HG02623 (cell line): ENCODE results near the gene BHLHE40.

Experiments
- ATAC-seq: cut with Tn5 transposase; IDR thresholded peaks from one replicate; pipeline ENCODE4 v1.9.1; 2021; ENCODE audit warnings: moderate library complexity; ENCODE audit not compliant: unreplicated experiment

Gene BHLHE40

GRCh38 chr3:4982773-4983738 lies 3.8 kb downstream of the BHLHE40 start:
- ATAC-seq: no peak

DNA sequence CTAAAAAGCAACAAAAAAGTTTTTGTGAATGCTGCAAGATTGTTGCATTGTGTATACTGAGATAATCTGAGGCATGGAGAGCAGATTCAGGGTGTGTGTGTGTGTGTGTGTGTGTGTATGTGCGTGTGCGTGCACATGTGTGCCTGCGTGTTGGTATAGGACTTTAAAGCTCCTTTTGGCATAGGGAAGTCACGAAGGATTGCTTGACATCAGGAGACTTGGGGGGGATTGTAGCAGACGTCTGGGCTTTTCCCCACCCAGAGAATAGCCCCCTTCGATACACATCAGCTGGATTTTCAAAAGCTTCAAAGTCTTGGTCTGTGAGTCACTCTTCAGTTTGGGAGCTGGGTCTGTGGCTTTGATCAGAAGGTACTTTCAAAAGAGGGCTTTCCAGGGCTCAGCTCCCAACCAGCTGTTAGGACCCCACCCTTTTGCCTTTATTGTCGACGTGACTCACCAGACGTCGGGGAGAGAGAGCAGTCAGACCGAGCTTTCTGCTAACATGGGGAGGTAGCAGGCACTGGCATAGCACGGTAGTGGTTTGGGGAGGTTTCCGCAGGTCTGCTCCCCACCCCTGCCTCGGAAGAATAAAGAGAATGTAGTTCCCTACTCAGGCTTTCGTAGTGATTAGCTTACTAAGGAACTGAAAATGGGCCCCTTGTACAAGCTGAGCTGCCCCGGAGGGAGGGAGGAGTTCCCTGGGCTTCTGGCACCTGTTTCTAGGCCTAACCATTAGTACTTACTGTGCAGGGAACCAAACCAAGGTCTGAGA lies 4.7 kb downstream of the BHLHE40 start:
- peak; percentile 50 for ATAC-seq

GRCh38 chr3:4984511-4984864 lies 5.3 kb downstream of the BHLHE40 start:
- no peak for ATAC-seq

GRCh38 chr3:4985330-4986174 lies 6.3 kb downstream of the BHLHE40 start:
- no peak for ATAC-seq

- ATAC-seq: peak; percentile 16
These were observed 7.0 kb downstream of the BHLHE40 start for GRCh38 chr3:4986175-4986781.

DNA sequence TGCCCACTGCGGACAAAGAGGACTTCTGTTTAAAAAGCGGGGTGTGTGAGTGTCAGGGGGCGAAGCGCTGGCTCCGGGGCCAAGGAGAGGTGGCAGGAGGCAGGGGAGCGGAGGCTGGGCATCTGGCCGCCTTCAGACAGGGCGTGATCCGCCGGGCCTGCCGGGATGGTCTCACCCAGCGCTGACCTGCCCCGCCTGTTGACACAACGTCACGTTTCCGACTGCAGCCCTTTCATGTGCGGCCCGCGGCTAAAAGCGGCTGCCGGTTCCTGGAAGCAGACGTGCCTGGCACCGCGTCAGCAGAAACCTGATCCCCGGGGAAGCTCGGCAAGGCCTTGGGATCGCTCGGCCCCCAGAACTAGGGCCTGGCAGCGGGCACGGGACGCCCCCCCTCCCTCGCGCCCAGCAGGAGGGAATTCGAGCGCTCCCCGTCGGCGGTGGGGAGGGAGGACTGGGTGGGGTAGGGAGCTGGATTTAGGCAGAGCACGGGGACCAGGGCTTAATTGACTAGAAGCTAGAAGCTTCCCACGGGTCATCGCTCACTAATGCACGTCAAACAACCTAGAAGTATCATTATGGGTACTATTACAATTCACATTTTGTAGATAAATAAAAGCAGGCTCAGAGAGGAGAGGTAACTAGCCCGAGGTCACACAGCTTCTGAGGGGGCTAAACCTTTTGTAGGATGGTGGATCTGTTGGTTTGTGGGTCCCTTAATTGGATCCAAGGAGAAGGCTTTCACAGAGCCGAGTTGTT lies 7.7 kb downstream of the BHLHE40 start:
- ATAC-seq: peak; percentile 46

DNA sequence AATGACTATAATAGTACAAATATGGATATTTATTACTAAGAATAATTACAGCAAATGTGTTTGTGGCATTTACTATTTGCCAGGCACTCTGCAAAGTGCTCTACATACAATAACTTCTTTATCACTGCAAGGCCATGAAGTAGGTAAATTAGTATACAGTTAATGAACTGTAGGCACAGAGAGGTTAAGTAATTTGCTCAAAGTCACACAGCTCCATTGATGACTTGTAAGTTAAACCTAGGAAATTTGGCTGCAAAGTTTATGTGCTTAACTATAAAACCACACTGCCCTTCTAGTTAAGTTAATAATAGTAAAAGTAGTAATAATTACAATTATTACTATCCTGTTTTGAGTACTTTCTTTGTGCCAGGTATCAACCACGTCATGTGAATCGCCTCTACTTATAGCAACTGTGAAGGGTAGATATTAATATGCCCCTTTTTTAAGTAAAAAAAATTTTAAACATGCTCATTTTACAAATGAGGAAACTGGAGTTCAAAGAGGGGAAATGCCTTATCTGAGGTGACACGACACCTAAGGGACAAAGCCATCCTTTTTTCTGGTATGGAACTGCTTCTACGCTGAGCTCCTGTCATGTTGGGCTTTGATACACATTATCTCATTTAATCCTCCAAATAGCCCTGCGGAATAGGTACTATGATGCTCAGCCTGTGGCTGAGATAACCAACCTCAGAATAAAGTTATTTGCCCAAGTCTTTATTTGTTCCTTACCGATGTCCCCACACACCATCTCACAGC lies 8.5 kb downstream of the BHLHE40 start:
- ATAC-seq: no peak

- ATAC-seq: no peak
These were observed 10.0 kb downstream of the BHLHE40 start for GRCh38 chr3:4988983-4989834.

GRCh38 chr3:4990069-4990468 lies 10.8 kb downstream of the BHLHE40 start:
- ATAC-seq: no peak

- no peak for ATAC-seq
These were observed 12.9 kb downstream of the BHLHE40 start for GRCh38 chr3:4992118-4992517.

- ATAC-seq: no peak
These were observed 14.3 kb downstream of the BHLHE40 start for GRCh38 chr3:4993276-4994143.

DNA sequence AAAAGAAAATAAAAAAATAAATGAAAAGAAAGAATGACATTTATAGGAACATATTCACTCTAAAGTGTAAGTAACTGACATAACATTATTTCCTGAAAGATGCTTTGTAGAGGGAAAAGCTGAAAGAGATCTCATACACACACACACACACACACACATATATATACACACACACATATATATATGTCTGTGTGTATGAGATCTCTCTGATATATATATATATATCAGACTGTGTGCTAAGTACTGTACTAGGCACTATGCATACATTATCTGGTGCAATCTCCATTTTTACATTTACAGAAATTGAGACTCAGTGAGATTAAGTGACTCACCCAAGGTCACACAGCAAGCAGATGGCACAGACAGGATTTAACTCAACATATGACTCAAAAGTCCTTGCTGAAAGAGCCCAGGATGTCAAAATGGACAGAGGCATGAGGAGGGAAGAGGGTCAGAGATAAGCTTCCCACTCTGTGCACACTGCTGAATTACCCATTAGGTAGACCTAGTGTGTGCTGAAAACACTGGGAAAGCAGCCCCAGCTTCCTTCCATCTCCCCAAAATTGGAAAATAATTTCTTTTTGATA lies 15.0 kb downstream of the BHLHE40 start:
- no peak for ATAC-seq

- peak; percentile 53 for ATAC-seq
These were observed 15.7 kb downstream of the BHLHE40 start for GRCh38 chr3:4994823-4995499.

- no peak for ATAC-seq
These were observed 16.3 kb downstream of the BHLHE40 start for GRCh38 chr3:4995500-4996053.

GRCh38 chr3:4996223-4996765 lies 17.1 kb downstream of the BHLHE40 start:
- ATAC-seq: no peak

- ATAC-seq: no peak
These were observed 17.6 kb downstream of the BHLHE40 start for GRCh38 chr3:4996771-4997291.
